B cell (primary cell): ENCODE results near the gene THAP4. TPM values are rescaled to one million over a fixed set of nuclear protein-coding genes. Genes with fewer than 3 reads are reported as not detected.

ENCODE experiments used
- ATAC-seq: fragments of 200-7000 bp; cut with Tn5 transposase; one replicate; pipeline ENCODE4 v1.10.0; 2021; ENCODE audit warnings: low read depth, mild to moderate bottlenecking, moderate number of reproducible peaks, moderate library complexity
- CTCF ChIA-PET: fragments of 350-600 bp; sonication (Branson Sonifier 250); formaldehyde crosslinking; loops from one replicate; lab custom pipeline; 2021; ENCODE audit warnings: antibody characterized with exemption, inconsistent platforms; lab: Charles Lee
- POLR2A ChIA-PET: fragments of 350-600 bp; sonication (Branson Sonifier 250); formaldehyde crosslinking; loops from one replicate; lab custom pipeline; 2021; ENCODE audit warnings: antibody characterized with exemption; lab: Charles Lee
- DNase-seq: peaks from one replicate; pipeline ENCODE4 v3.0.0; 2013
- H2AFZ ChIP-seq: 2 replicates; pipeline ENCODE4 v1.6.1; 2012; ENCODE audit warnings: mild to moderate bottlenecking, low read depth, low read length; ENCODE audit not compliant: insufficient read depth, poor library complexity, severe bottlenecking
- H3K27ac ChIP-seq, 2 donors: 1 replicate in 1 of 2; 2 replicates in 1 of 2; pipeline ENCODE4 v1.5.1; 2012 to 2013; ENCODE audit warnings: low read length in 2 of 2, mild to moderate bottlenecking in 2 of 2, moderate library complexity in 1 of 2
- H3K27me3 ChIP-seq, 4 experiments: fragments of 200-600 bp in 1 of 4; sonication (generic) in 1 of 4; replicated peaks in 1 of 4; 1 replicate in 2 of 4; 2 replicates in 2 of 4; pipeline versions ENCODE4 v1.6.1 to v1.7.0; 2013 to 2016; ENCODE audit warnings: low read length in 3 of 4, mild to moderate bottlenecking in 2 of 4, mixed read lengths in 1 of 4, moderate library complexity in 1 of 4; ENCODE audit not compliant: insufficient read depth in 4 of 4, control insufficient read depth in 3 of 4; ENCODE audit errors: control extremely low read depth in 1 of 4
- H3K36me3 ChIP-seq, 2 experiments: replicated peaks in 1 of 2; 1 replicate in 1 of 2; 2 replicates in 1 of 2; pipeline versions ENCODE4 v1.6.1 to v1.7.1; 2013; ENCODE audit warnings: low read length in 1 of 2; ENCODE audit not compliant: insufficient read depth in 2 of 2, control insufficient read depth in 1 of 2; ENCODE audit errors: control extremely low read depth in 1 of 2, extremely low read depth in 1 of 2
- H3K4me1 ChIP-seq, 2 donors: fragments of 200-600 bp in 1 of 2; sonication (generic) in 1 of 2; 1 replicate in 1 of 2; 2 replicates in 1 of 2; pipeline versions ENCODE4 v1.5.1 to v1.6.1; 2013 to 2017; ENCODE audit warnings: low read length in 2 of 2; ENCODE audit not compliant: control insufficient read depth in 2 of 2, insufficient read depth in 2 of 2
- H3K4me2 ChIP-seq: replicated peaks from 2 replicates; pipeline ENCODE3; 2012; ENCODE audit warnings: mild to moderate bottlenecking, low read depth, low read length; ENCODE audit not compliant: poor library complexity, severe bottlenecking
- H3K4me3 ChIP-seq, 5 experiments: fragments of 200-600 bp in 1 of 5; sonication (generic) in 1 of 5; 1 replicate in 3 of 5; 2 replicates in 2 of 5; pipeline versions ENCODE4 v1.5.1 to v1.7.0; 2011 to 2016; ENCODE audit warnings: low read length in 4 of 5, mild to moderate bottlenecking in 4 of 5, low read depth in 2 of 5, control low read depth in 1 of 5, moderate library complexity in 1 of 5; ENCODE audit not compliant: insufficient read depth in 1 of 5; ENCODE audit errors: control extremely low read depth in 1 of 5, extremely low read depth in 1 of 5
- H3K79me2 ChIP-seq: fragments of 200-600 bp; sonication (generic); one replicate; pipeline ENCODE4 v1.6.0; 2016; ENCODE audit warnings: low read length; ENCODE audit not compliant: control insufficient read depth, insufficient read depth
- H3K9ac ChIP-seq: fragments of 200-600 bp; sonication (generic); 2 replicates; pipeline ENCODE4 v1.6.1; 2017; ENCODE audit warnings: mild to moderate bottlenecking, low read length, moderate library complexity
- H3K9me3 ChIP-seq, 3 donors: one replicate each; pipeline versions ENCODE4 v1.6.1 to v1.7.1; 2013; ENCODE audit warnings: low read length in 2 of 3; ENCODE audit not compliant: control insufficient read depth in 2 of 3, insufficient read depth in 1 of 3; ENCODE audit errors: control extremely low read depth in 1 of 3
- H4K20me1 ChIP-seq: 2 replicates; pipeline ENCODE4 v1.6.0; 2012; ENCODE audit warnings: mild to moderate bottlenecking, low read length; ENCODE audit not compliant: insufficient read depth, control insufficient read depth, poor library complexity, severe bottlenecking
- H3K27ac Mint-ChIP-seq: one replicate; pipeline ENCODE4 v1.8.0; 2021; ENCODE audit warnings: mixed read lengths
- H3K27me3 Mint-ChIP-seq: one replicate; pipeline ENCODE4 v1.8.0; 2021; ENCODE audit warnings: mixed read lengths
- H3K4me1 Mint-ChIP-seq: one replicate; pipeline ENCODE4 v1.8.0; 2021; ENCODE audit warnings: mixed read lengths
- H3K4me3 Mint-ChIP-seq: one replicate; pipeline ENCODE4 v1.8.0; 2021; ENCODE audit warnings: mixed read lengths
- H3K9me3 Mint-ChIP-seq: one replicate; pipeline ENCODE4 v1.8.0; 2022; ENCODE audit warnings: mixed read lengths; ENCODE audit not compliant: insufficient read depth
- CTCF ChIP-seq: fragments of 200-600 bp; IDR thresholded peaks from one replicate; pipeline ENCODE4 v1.8.0; 2022; ENCODE audit warnings: antibody characterized with exemption, mild to moderate bottlenecking
- EZH2 ChIP-seq: IDR thresholded peaks from 2 replicates; pipeline ENCODE4 v1.6.1; 2012; ENCODE audit warnings: borderline replicate concordance, low read depth, mild to moderate bottlenecking, moderate library complexity, low read length; ENCODE audit not compliant: insufficient read depth, poor library complexity, severe bottlenecking
- WGBS: methylation state at CpG from one replicate; pipeline ENCODE4 v1.1.5; 2013; ENCODE audit warnings: missing lambda C conversion rate; ENCODE audit not compliant: insufficient coverage; 5-methylcytosine and 5-hydroxymethylcytosine counted together
- intact Hi-C: fragments of 100-400 bp; cut with micrococcal nuclease; formaldehyde crosslinking; loops from one replicate; pipeline ENCODE4 v1.10.0; 2022
- polyA plus RNA-seq: library from polyadenylated mRNA; depleted of rRNA; stranded (reverse); fragments of >200 nt; gene quantifications from 2 replicates; pipeline ENCODE4 v1.2.3, GENCODE V29; 2012
- total RNA-seq, 2 donors: library from RNA; stranded (reverse); fragments of 120-200 nt in 1 of 2; gene quantifications; 1 replicate in 1 of 2; 2 replicates in 1 of 2; pipeline versions ENCODE4 v1.2.3 to v1.2.4, GENCODE V29; 2013 to 2022

The THAP4 gene
- total and polyA plus RNA-seq, 2 donors (not counting 1 experiment from before 2014, with no cell fraction given), result 26.5 to 41.0 TPM

DNA sequence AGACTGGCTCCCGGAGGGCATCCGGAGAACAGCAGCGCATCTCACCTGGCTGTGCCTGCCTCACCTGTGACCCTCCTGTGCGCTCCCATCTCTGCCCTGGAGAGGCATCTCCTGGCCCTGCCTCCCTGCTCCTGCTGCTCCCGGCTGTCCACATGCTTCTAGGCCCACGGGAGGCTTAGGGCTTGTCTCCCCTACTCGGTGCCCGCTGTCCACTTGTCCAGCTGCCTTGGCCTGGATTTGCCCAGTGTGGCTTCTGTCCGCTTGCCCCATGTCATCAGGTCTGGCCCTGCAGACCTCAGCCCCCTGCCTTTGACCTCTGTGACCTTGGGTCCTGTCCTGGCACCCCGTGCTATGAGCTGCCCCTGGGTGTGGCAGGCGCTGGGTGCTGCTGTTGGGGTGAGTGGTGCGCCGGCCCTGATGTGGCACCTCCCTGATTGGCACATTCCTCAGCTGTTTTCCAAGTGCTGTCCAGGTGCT lies 73.9 kb downstream of the THAP4 start:
- Histone ChIP-seq H3K36me3 (no peaks in the 10 kb centered on the region), H3K9ac (no peak overlapping the region), H4K20me1 (no peaks in the 10 kb centered on the region), H2AFZ (no peak overlapping the region), H3K27me3 (peaks cover 0 to 19% (median 8%) of the 10 kb centered on the region in 4 experiments), H3K4me2 (no peak overlapping the region), H3K9me3 (no peaks in the 10 kb centered on the region), H3K4me1 (peaks cover 0 to 11% of the 10 kb centered on the region in 2 donors), H3K79me2 (no peaks in the 10 kb centered on the region), H3K4me3 (no peak overlapping the region), H3K27ac (no peak overlapping the region)
- ATAC-seq (no peak), DNase-seq (no peak)
- ChIA-PET POLR2A (no interaction called here), CTCF (no interaction called here)
- Mint-ChIP-seq H3K4me3 (no peak overlapping the region), H3K27ac (no peak overlapping the region), H3K4me1 (peaks cover 10% of the 10 kb centered on the region), H3K27me3 (peaks cover 14% of the 10 kb centered on the region), H3K9me3 (peaks cover 2% of the 10 kb centered on the region)
- intact Hi-C loops, result no loop called here
- TF ChIP-seq CTCF, result no peak
- WGBS, result 96% methylated on average over 13 of the region's 13 CpGs

- Mint-ChIP-seq H3K4me1 (peaks cover 10% of the 10 kb centered on the region), H3K27ac (no peak overlapping the region), H3K27me3 (peaks cover 21% of the 10 kb centered on the region), H3K9me3 (peaks cover 8% of the 10 kb centered on the region), H3K4me3 (no peak overlapping the region)
- Histone ChIP-seq H3K36me3 (no peaks in the 10 kb centered on the region), H3K9me3 (peaks cover 0 to 2% (median 1%) of the 10 kb centered on the region in 3 donors), H3K4me3 (no peak overlapping the region), H2AFZ (no peak overlapping the region), H3K27me3 (peaks cover 0 to 23% (median 13%) of the 10 kb centered on the region in 4 experiments), H3K4me2 (no peak overlapping the region), H3K79me2 (no peaks in the 10 kb centered on the region), H4K20me1 (no peaks in the 10 kb centered on the region), H3K4me1 (peaks cover 0 to 11% of the 10 kb centered on the region in 2 donors), H3K27ac (no peak overlapping the region), H3K9ac (no peak overlapping the region)
- DNase-seq, result no peak
- no peak for ATAC-seq
- intact Hi-C loops, result no loop called here
- WGBS, result 70% methylated on average over 23 of the region's 23 CpGs
- ChIA-PET POLR2A (no interaction called here), CTCF (no interaction called here)
- TF ChIP-seq CTCF, result no peak
- no peak for TF ChIP-seq EZH2
These were observed 74.6 kb downstream of the THAP4 start for GRCh38 chr2:241562269-241562891.
